ENCODE results near the gene ADAM12.

- TF ChIP-seq CTCF (conservative IDR thresholded peaks at IDR 0.05; ENCODE audit: low read length) (no peak), EZH2phosphoT487 (IDR thresholded peaks at IDR 0.05; ENCODE audit: borderline replicate concordance) (no peak)
Observed at GRCh38 chr10:126301701-126302475, 86.4 kb downstream of the ADAM12 start.

Data from Loucy (cell line).